SK-N-SH treated with all-trans-retinoic acid at 6 μM for 48 hours (cell line): ENCODE results near the gene TTYH2.

Experiments
- ARNTL ChIP-seq: fragments of 450-650 bp; formaldehyde crosslinking; IDR thresholded peaks from 2 replicates; pipeline ENCODE4 v1.5.0; 2020; ENCODE audit warnings: low read depth, mild to moderate bottlenecking, moderate library complexity, borderline replicate concordance
- CSRNP3 ChIP-seq: fragments of 250-450 bp; sonication (Bioruptor Pico); IDR thresholded peaks from 2 replicates; pipeline ENCODE4 v1.5.1; 2021; ENCODE audit warnings: mild to moderate bottlenecking, moderate library complexity
- ESRRG ChIP-seq: fragments of 250-450 bp; sonication (Bioruptor Pico); IDR thresholded peaks from 2 replicates; pipeline ENCODE4 v1.6.1; 2021; ENCODE audit warnings: mild to moderate bottlenecking
- GLIS3 ChIP-seq: fragments of 250-450 bp; sonication (Bioruptor Pico); IDR thresholded peaks from 2 replicates; pipeline ENCODE4 v1.5.0; 2020; ENCODE audit warnings: mild to moderate bottlenecking, moderate library complexity
- PATZ1 ChIP-seq: fragments of 250-450 bp; sonication (Bioruptor Pico); IDR thresholded peaks from 2 replicates; pipeline ENCODE4 v1.8.0; 2020; ENCODE audit warnings: mild to moderate bottlenecking, moderate library complexity, borderline replicate concordance
- PPARA ChIP-seq: fragments of 250-450 bp; sonication (Bioruptor Pico); IDR thresholded peaks from 2 replicates; pipeline ENCODE4 v1.5.0; 2020; ENCODE audit warnings: mild to moderate bottlenecking, borderline replicate concordance
- RARB ChIP-seq: fragments of 250-450 bp; sonication (Bioruptor Pico); IDR thresholded peaks from 2 replicates; pipeline ENCODE4 v1.8.0; 2021; ENCODE audit warnings: mild to moderate bottlenecking, moderate library complexity
- ZC3H10 ChIP-seq: fragments of 250-450 bp; sonication (Bioruptor Pico); IDR thresholded peaks from 2 replicates; pipeline ENCODE4 v1.5.1; 2021; ENCODE audit warnings: mild to moderate bottlenecking, moderate library complexity
- ZFP3 ChIP-seq: fragments of 250-450 bp; sonication (Bioruptor Pico); IDR thresholded peaks from 2 replicates; pipeline ENCODE4 v1.5.0; 2020; ENCODE audit warnings: mild to moderate bottlenecking, moderate library complexity
- ZNF8 ChIP-seq: fragments of 450-650 bp; formaldehyde crosslinking; IDR thresholded peaks from 2 replicates; pipeline ENCODE4 v1.5.0; 2020; ENCODE audit warnings: mild to moderate bottlenecking, moderate library complexity
- TF ChIP-seq, protein P1 (sequence below): fragments of 250-450 bp; sonication (Bioruptor Pico); IDR thresholded peaks from 2 replicates; pipeline ENCODE4 v1.8.0; 2021; ENCODE audit warnings: low read depth, mild to moderate bottlenecking, moderate library complexity, borderline replicate concordance

DNA sequence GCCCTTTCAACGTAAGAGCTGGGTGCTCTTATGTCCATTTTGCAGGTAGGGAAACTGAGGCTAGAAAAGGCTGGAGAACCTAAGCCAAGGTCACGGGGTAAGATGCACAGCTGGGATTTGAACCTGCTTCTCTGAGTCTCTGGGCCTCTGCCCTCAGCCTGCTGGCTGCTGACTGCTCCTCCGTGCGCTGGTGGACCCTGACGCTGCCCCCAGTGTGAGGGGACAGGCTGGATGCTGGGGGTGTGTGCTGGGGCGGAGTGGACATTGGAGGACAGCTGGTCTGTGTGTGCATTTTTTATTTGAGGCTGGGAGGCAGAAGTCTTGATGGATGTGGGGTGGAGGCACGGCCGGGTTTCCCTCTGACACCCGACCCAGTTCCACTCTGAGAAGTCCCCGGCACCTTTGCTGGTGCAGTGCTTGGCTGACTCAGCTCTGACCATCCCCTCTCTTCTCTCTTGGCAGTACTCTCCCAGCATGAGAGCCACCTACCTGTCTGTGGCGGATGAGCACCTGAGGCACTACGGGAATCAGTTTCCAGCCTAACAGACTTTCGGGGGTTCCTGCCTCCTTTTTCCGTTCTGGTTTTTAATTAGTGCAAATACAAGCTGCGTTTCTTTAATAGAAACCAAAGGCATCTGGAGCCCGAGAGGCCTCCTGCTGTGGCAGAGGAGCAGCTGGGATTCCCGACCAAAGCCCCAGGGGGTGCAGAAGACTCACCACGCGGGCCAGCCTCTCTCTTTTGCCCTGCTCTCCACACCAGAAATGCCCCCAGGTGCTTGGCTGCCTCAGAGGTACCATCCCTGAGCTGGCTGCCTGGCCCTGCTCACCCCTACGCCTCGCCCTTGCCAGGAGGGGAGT lies 46.5 kb downstream of the TTYH2 start:
- no peak for TF ChIP-seq PPARA (CRISPR knock-in tag)
- TF ChIP-seq CSRNP3, result no peak
- TF ChIP-seq ZNF8 (CRISPR knock-in tag), result no peak
- no peak for TF ChIP-seq ARNTL
- TF ChIP-seq ZC3H10 (CRISPR knock-in tag), result no peak
- no peak for TF ChIP-seq ESRRG (CRISPR knock-in tag)
- TF ChIP-seq RARB (CRISPR knock-in tag), result no peak
- TF ChIP-seq GLIS3 (CRISPR knock-in tag), result no peak
- TF ChIP-seq, protein P1, sequence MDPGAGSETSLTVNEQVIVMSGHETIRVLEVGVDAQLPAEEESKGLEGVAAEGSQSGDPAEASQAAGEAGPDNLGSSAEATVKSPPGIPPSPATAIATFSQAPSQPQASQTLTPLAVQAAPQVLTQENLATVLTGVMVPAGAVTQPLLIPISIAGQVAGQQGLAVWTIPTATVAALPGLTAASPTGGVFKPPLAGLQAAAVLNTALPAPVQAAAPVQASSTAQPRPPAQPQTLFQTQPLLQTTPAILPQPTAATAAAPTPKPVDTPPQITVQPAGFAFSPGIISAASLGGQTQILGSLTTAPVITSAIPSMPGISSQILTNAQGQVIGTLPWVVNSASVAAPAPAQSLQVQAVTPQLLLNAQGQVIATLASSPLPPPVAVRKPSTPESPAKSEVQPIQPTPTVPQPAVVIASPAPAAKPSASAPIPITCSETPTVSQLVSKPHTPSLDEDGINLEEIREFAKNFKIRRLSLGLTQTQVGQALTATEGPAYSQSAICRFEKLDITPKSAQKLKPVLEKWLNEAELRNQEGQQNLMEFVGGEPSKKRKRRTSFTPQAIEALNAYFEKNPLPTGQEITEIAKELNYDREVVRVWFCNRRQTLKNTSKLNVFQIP (CRISPR knock-in tag), result no peak
- no peak for TF ChIP-seq PATZ1 (CRISPR knock-in tag)
- no peak for TF ChIP-seq ZFP3 (CRISPR knock-in tag)
